GM23338 (cell line): ENCODE data around the gene TCTN1. TPM values are rescaled to one million over a fixed set of nuclear protein-coding genes. Genes with fewer than 3 reads are reported as not detected.

Experiments
- ATAC-seq: fragments of 200-7000 bp; cut with Tn5 transposase; 3 replicates; pipeline ENCODE4 v1.9.1; 2020
- DNase-seq: peaks from one replicate; pipeline ENCODE4 v3.0.0-alpha.2; 2015; ENCODE audit warnings: low spot score
- H2AFZ ChIP-seq: fragments of 200-600 bp; sonication (generic); 2 replicates; pipeline ENCODE4 v1.8.0; 2016; ENCODE audit warnings: antibody characterized with exemption, mild to moderate bottlenecking, moderate library complexity
- H3F3A ChIP-seq: fragments of 200-600 bp; sonication (generic); replicated peaks from 2 replicates; pipeline ENCODE4 v1.8.0; 2017; ENCODE audit warnings: antibody characterized with exemption, mixed run types, low read depth
- H3K27ac ChIP-seq: fragments of 200-600 bp; sonication (generic); 2 replicates; pipeline ENCODE4 v1.6.1; 2016; ENCODE audit warnings: low read depth
- H3K27me3 ChIP-seq: fragments of 200-600 bp; sonication (generic); 2 replicates; pipeline ENCODE4 v1.8.0; 2016; ENCODE audit warnings: mild to moderate bottlenecking, mixed run types, moderate library complexity; ENCODE audit not compliant: insufficient read depth
- H3K36me3 ChIP-seq: fragments of 200-600 bp; sonication (generic); 2 replicates; pipeline ENCODE4 v1.8.0; 2016; ENCODE audit warnings: mild to moderate bottlenecking; ENCODE audit not compliant: insufficient read depth
- H3K4me1 ChIP-seq: fragments of 200-600 bp; sonication (generic); 2 replicates; pipeline ENCODE4 v1.8.0; 2016; ENCODE audit warnings: mild to moderate bottlenecking, moderate library complexity; ENCODE audit not compliant: insufficient read depth
- H3K4me2 ChIP-seq: fragments of 200-600 bp; sonication (generic); 2 replicates; pipeline ENCODE4 v1.7.1; 2017; ENCODE audit warnings: mixed run types
- H3K4me3 ChIP-seq: fragments of 200-600 bp; sonication (generic); 2 replicates; pipeline ENCODE4 v1.6.1; 2016; ENCODE audit warnings: mixed run types
- H3K79me2 ChIP-seq: fragments of 200-600 bp; sonication (generic); replicated peaks from 2 replicates; pipeline ENCODE4 v1.8.0; 2017; ENCODE audit warnings: mild to moderate bottlenecking; ENCODE audit not compliant: insufficient read depth
- H3K9me2 ChIP-seq: fragments of 200-600 bp; sonication (generic); 2 replicates; pipeline ENCODE4 v1.8.0; 2017; ENCODE audit not compliant: insufficient read depth
- H4K20me1 ChIP-seq: fragments of 200-600 bp; sonication (generic); replicated peaks from 2 replicates; pipeline ENCODE4 v1.8.0; 2017; ENCODE audit warnings: mild to moderate bottlenecking; ENCODE audit not compliant: insufficient read depth
- H3K27ac Mint-ChIP-seq: 2 replicates; pipeline ENCODE4 v1.8.0; 2020; ENCODE audit warnings: inconsistent platforms, mild to moderate bottlenecking, moderate library complexity, mixed read lengths
- H3K27me3 Mint-ChIP-seq: 3 replicates; pipeline ENCODE4 v1.8.0; 2022; ENCODE audit warnings: low read depth, mild to moderate bottlenecking, moderate library complexity, mixed read lengths, inconsistent platforms; ENCODE audit not compliant: insufficient read depth, poor library complexity
- H3K36me3 Mint-ChIP-seq: 3 replicates; pipeline ENCODE4 v1.8.0; 2021; ENCODE audit warnings: low read depth, mild to moderate bottlenecking, inconsistent platforms, moderate library complexity, mixed read lengths
- H3K4me1 Mint-ChIP-seq: 3 replicates; pipeline ENCODE4 v1.8.0; 2020; ENCODE audit warnings: mild to moderate bottlenecking, inconsistent platforms, mixed read lengths
- H3K4me3 Mint-ChIP-seq: 3 replicates; pipeline ENCODE4 v1.8.0; 2021; ENCODE audit warnings: moderate library complexity, mild to moderate bottlenecking, inconsistent platforms, mixed read lengths
- H3K9me3 Mint-ChIP-seq: 3 replicates; pipeline ENCODE4 v1.8.0; 2020; ENCODE audit warnings: moderate library complexity, mild to moderate bottlenecking, inconsistent platforms, mixed read lengths
- CREB1 ChIP-seq: fragments of 250-450 bp; sonication (Bioruptor Pico); IDR thresholded peaks from 2 replicates; pipeline ENCODE4 v1.5.0; 2020; ENCODE audit warnings: low read depth, mild to moderate bottlenecking, moderate library complexity
- CTCF ChIP-seq, 2 experiments: fragments of 200-600 bp in 1 of 2; sonication (generic) in 1 of 2; conservative IDR thresholded peaks; 2 replicates each; pipeline versions ENCODE4 v1.5.1 to v1.6.1; 2016 to 2017; ENCODE audit warnings: antibody characterized with exemption in 2 of 2, low read depth in 2 of 2, mild to moderate bottlenecking in 2 of 2, moderate library complexity in 1 of 2
- ETS1 ChIP-seq: IDR thresholded peaks from 2 replicates; pipeline ENCODE4 v1.6.1; 2016; ENCODE audit warnings: antibody characterized with exemption
- EZH2 ChIP-seq: fragments of 200-600 bp; sonication (generic); IDR thresholded peaks from one replicate; pipeline ENCODE4 v1.8.0; 2017; ENCODE audit warnings: antibody characterized with exemption, mild to moderate bottlenecking, low read depth; ENCODE audit not compliant: unreplicated experiment
- EZH2phosphoT487 ChIP-seq: fragments of 200-600 bp; sonication (generic); IDR thresholded peaks from one replicate; pipeline ENCODE4 v1.8.1; 2018; ENCODE audit warnings: antibody characterized with exemption; ENCODE audit not compliant: unreplicated experiment
- JUNB ChIP-seq: IDR thresholded peaks from one replicate; pipeline ENCODE4 v1.6.1; 2016; ENCODE audit warnings: antibody characterized with exemption; ENCODE audit not compliant: unreplicated experiment
- NANOG ChIP-seq: IDR thresholded peaks from 2 replicates; pipeline ENCODE4 v1.6.1; 2016; ENCODE audit warnings: antibody characterized with exemption, borderline replicate concordance
- POLR2AphosphoS5 ChIP-seq: IDR thresholded peaks from 2 replicates; pipeline ENCODE4 v1.6.1; 2016; ENCODE audit warnings: antibody characterized with exemption, low read depth
- REST ChIP-seq: IDR thresholded peaks from one replicate; pipeline ENCODE4 v1.6.1; 2018; ENCODE audit warnings: antibody characterized with exemption; ENCODE audit not compliant: unreplicated experiment
- STAT1 ChIP-seq: IDR thresholded peaks from one replicate; pipeline ENCODE4 v1.6.1; 2016; ENCODE audit warnings: antibody characterized with exemption; ENCODE audit not compliant: unreplicated experiment
- ZNF114 ChIP-seq: fragments of 250-450 bp; sonication (Bioruptor Pico); IDR thresholded peaks from 2 replicates; pipeline ENCODE4 v1.5.0; 2020; ENCODE audit warnings: mild to moderate bottlenecking, moderate library complexity
- ZNF331 ChIP-seq: fragments of 250-450 bp; sonication (Bioruptor Pico); IDR thresholded peaks from 2 replicates; pipeline ENCODE4 v1.5.0; 2020; ENCODE audit warnings: low read depth, mild to moderate bottlenecking, moderate library complexity
- ZNF462 ChIP-seq: fragments of 250-450 bp; sonication (Bioruptor Pico); IDR thresholded peaks from 2 replicates; pipeline ENCODE4 v1.5.0; 2020; ENCODE audit warnings: mild to moderate bottlenecking, moderate library complexity
- polyA plus RNA-seq: library from polyadenylated mRNA; unstranded; fragments of >200 nt; fragmentation: Nextera tagmentation; extraction: Ambion mirVana; gene quantifications from 2 replicates; pipeline ENCODE4 v1.2.1, GENCODE V29; 2016
- total RNA-seq: library from RNA; depleted of rRNA; stranded (reverse); fragments of >200 nt; shearing (Covaris generic); gene quantifications from 2 replicates; pipeline ENCODE4 v1.2.3, GENCODE V29; 2014

Gene TCTN1
- total and polyA plus RNA-seq, 2 experiments from 2014 or later: 10.6 to 12.4 TPM

- Histone ChIP-seq H3K4me2 (no peak overlapping the region), H3F3A (no peaks in the 10 kb centered on the region), H4K20me1 (no peaks in the 10 kb centered on the region), H2AFZ (no peak overlapping the region), H3K36me3 (no peaks in the 10 kb centered on the region), H3K27me3 (no peaks in the 10 kb centered on the region), H3K27ac (no peak overlapping the region), H3K9me2 (no peaks in the 10 kb centered on the region), H3K79me2 (no peaks in the 10 kb centered on the region), H3K4me1 (no peaks in the 10 kb centered on the region), H3K4me3 (no peak overlapping the region)
- TF ChIP-seq ZNF114 (CRISPR knock-in tag): no peak
- TF ChIP-seq STAT1: no peak
- TF ChIP-seq ZNF331 (CRISPR knock-in tag): no peak
- no peak for TF ChIP-seq JUNB
- TF ChIP-seq ZNF462 (CRISPR knock-in tag): no peak
- no peak for TF ChIP-seq ETS1
- TF ChIP-seq CREB1 (CRISPR knock-in tag): no peak
- TF ChIP-seq EZH2: no peak
- TF ChIP-seq NANOG: no peak
- no peak for TF ChIP-seq CTCF (conservative IDR thresholded peaks at IDR 0.05; ENCODE audit: low read depth in 2 of 2)
- TF ChIP-seq EZH2phosphoT487: no peak
- TF ChIP-seq POLR2AphosphoS5: no peak
- no peak for TF ChIP-seq REST
- Mint-ChIP-seq H3K27me3 (peaks cover 6% of the 10 kb centered on the region), H3K9me3 (no peaks in the 10 kb centered on the region), H3K36me3 (no peaks in the 10 kb centered on the region), H3K27ac (no peak overlapping the region), H3K4me1 (peaks cover 8% of the 10 kb centered on the region), H3K4me3 (no peak overlapping the region)
- ATAC-seq (peak; percentile 68), DNase-seq (peak; percentile 15)
These were observed 27.6 kb downstream of the TCTN1 start for GRCh38 chr12:110641521-110641920.
